ENCODE data around the gene MOB2.

Gene MOB2

GRCh38 chr11:1502954-1503707, 16.6 kb upstream of the MOB2 start:
- no peak for DNase-seq

- no peak for DNase-seq
Measured at GRCh38 chr11:1502168-1502953, 15.8 kb upstream of the MOB2 start.

GRCh38 chr11:1501421-1502167, 15.0 kb upstream of the MOB2 start:
- DNase-seq, result no peak

GRCh38 chr11:1500466-1501420, 14.2 kb upstream of the MOB2 start:
- DNase-seq, result no peak

DNA sequence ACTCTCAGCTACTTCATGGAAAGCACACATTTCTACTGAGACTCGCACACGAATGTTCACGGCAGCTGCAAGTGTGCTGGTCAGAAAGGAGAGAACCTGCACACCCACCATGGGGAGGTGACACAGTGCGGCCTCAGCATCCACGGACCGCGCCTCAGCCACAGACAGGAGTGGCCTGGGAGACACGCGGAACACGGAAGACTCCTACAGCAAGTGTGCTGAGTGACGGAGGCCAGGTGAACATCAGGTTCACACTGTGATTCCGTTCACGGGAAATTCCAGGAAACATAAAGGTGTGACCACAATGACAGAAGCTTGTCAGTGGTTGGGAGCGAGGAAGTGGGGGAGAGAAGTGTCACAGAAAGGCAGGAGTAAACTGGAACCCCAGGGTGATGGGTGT, 13.3 kb upstream of the MOB2 start:
- no peak for DNase-seq

DNA sequence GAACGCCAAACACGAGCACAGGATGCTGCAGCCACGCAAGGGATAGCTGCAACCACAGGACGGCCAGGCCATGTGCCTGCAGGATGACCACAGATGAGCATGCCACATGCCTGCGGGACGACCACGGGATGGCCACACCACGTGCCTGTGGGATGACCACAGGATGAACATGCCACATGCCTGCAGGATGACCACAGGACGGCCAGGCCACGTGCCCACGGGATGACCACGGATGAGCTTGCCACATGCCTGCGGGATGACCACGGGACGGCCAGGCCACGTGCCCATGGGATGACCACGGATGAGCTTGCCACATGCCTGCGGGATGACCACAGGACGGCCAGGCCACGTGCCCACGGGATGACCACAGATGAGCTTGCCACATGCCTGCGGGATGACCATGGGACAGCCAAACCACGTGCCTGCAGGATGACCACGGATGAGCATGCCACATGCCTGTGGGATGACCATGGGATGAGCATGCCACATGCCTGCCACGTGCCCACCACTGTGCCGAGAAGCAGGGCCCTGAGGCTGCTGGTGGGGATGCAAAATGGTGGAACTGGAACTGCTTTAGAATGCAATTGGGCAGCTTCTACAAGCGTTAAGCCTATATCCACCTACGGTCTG, 12.8 kb upstream of the MOB2 start:
- no peak for DNase-seq

DNA sequence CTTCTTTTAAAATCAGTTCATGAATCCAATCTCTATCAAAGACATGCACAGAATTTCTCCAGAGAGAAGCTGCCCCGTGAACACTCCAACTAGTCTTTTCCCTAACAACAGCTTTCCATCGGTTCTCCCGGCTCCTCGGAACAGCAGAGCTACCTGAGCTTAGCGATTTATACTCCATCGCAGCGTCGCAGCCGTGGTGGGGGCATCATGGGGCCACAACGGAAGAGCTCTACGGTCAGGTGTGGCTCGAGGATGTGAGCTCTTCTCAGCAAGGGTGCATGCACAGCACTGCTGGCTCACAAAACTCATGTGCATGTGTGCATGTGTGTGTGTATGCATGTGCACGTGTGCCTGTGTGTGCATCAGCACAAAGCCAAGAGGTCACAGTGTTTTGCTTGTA, 11.7 kb upstream of the MOB2 start:
- DNase-seq, result no peak

DNA sequence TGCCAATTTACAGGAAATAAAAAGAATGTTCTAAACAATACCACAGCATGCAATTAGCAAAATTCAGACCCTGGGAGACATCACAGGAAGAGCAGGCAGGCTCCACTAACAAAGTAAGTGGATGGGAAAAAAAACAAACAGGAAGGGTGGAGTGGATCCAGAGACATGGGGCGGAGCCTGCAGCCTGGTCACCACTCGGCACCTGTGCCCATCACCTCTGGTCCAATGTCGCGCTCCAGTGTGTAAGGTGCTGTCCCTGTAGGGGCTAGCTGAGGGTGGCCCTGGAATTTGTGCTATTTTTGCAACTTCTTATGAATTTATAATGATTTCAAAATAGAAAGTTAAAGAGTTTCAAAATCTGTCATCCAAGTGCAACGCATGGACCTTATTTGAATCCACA, 11.0 kb upstream of the MOB2 start:
- DNase-seq, result no peak

DNA sequence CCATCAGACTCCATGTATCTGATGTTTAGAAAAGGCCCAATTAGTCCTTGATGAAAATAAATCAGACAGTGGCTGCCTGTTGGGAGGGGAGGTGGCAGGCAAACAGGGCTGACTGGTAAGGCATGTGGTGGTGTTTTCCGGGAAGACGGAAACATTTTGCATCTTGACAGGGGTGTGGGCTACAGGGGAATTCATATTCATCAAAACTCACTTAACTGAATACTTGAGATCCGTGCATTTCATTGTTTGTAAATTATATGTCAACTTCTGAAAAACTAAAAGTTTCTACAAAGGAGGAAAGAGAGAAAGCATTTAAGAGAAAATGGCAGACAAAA, 10.1 kb upstream of the MOB2 start:
- no peak for DNase-seq

DNA sequence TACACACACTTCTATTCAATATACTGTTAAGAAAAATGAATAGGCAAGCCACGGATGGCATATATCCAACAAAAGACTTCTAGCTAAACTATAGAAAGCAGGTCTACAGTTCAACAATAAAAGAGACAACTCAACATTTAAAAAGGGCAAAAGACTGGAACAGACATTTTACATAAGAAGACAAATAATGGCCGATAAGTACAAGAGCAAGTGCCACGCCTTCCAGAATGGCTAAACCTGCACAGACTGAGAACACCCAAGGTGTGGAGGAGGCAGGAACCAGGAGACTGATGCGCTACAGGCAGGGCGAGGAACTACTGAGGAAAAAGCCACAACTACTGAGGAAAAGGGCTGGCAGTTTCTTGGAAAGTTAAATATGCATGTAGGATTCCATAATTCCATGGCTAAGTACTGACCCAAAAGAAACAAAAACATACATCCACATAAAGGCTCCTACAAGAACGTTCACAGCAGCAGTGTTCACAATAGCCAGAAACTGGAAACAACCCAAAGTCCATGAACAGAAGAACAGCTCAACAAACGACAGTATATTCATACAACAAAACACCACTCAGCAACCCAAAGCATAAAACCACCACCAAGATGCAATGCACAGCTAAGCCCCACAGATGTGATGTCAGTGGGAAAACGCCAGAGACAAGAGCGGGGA, 9.6 kb upstream of the MOB2 start:
- no peak for DNase-seq

DNA sequence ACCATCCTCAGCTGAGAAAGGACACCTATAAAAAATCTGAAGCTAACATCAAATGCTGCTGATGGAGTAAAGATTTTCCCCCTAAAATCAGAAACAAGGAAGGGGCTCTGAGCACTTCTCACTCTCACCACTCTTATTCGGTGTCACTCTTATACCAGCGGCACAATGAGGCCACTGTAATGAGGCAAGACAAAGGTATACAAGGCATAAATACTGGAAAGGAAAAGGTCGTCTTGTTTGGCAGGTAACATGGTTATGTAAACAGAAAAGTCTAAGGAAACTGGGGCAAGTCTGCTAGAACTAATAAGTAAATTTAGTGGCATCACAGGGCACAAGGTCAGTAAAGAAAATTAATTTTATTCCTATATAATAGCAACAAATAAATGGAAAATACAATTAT, 8.1 kb upstream of the MOB2 start:
- DNase-seq, result no peak

GRCh38 chr11:1493650-1494244, 7.2 kb upstream of the MOB2 start:
- DNase-seq, result no peak

GRCh38 chr11:1491379-1491778, 4.8 kb upstream of the MOB2 start:
- DNase-seq, result no peak

- no peak for DNase-seq
Measured at GRCh38 chr11:1490651-1491050, 4.1 kb upstream of the MOB2 start.

GRCh38 chr11:1488575-1489180, 2.1 kb upstream of the MOB2 start:
- no peak for DNase-seq

GRCh38 chr11:1487851-1488574, 1.4 kb upstream of the MOB2 start:
- DNase-seq, result no peak

DNA sequence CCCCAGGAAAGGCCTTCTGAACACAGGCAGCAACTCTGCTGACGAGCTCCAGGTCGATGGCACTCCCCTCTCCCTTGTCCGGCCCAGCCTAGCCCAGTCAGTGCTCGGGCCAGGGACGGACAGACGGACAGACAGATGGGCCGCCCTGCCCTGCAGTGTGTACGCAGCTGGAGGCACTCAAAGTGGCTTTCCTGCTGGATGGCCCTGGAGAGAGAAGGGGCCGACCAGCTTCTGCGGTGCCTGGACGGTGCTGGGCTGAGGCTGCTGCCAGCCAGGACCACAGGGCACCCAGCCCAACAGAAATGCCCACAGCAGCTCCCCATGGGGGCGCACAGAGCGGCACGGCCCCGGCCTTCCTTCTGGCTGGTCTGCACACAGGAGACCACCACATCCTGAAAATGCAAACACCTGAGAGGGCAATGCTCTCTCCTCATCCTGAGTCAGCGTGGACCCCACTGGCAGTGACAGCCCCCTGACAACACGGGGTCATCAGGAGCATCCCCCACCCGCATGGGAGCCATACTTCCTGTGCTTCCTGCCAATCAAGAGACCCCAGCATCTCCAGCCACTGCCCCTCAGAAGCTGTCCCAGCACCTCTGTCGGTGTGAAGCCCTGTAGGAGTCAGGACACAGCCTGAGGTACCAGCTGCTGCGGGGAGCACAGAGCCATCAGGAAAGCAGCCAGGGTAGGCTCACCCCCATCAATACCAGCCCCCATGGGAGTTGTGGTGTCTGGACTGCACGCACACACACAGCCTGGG, 692 bp upstream of the MOB2 start:
- DNase-seq, result no peak

- no peak for DNase-seq
Measured at GRCh38 chr11:1485504-1485885, 1.1 kb downstream of the MOB2 start.

Measured in stimulated activated CD4-positive, alpha-beta T cell treated with anti-CD3 and anti-CD28 coated beads, Interleukin-2, amount 100 ng/mL, for 24 hours (primary cell).